22Rv1 (cell line): ENCODE data around the gene ZNF581.

Source experiments
- H3K27ac ChIP-seq: fragments of 450-650 bp; 2 replicates; pipeline ENCODE4 v1.5.1; 2017
- ZFX ChIP-seq: fragments of 450-650 bp; IDR thresholded peaks from 2 replicates; pipeline ENCODE4 v1.6.1; 2017; ENCODE audit warnings: antibody characterized with exemption, borderline replicate concordance
- TF ChIP-seq, protein P1 (sequence below): fragments of 450-650 bp; IDR thresholded peaks from 2 replicates; pipeline ENCODE4 v1.5.1; 2017; ENCODE audit warnings: mild to moderate bottlenecking

ZNF581 gene

DNA sequence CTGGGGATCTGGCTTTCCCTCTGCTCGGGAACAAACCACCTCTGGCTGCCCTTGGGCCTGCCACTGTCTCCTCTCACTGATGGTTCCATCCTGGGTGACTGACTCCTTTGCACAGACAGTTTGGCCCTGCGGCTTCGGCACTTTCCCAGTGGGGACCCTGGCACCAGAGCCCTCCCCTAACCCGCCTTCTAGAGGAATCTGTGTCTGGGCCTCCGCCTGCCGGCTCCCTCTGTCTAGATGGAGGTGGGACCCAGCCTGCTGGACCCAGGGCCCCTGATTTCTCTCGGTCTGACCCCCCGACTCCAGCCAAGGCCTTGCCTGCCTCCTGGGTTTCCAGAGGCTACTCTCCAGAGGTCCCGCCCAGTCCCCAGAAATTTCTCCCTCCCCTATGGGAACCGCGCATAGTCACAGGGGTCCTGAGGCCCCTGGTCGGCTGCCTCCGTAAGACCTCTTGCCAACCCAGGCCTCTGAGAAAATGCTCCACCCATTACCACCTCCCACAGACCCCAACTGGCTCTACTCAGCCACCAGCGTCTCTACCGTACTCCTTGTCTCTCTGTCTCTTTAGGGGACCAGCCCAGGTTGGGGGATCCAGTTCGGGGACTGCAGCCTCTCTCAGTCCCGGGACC, 7.3 kb downstream of the ZNF581 start:
- no peak for TF ChIP-seq ZFX
- TF ChIP-seq, protein P1, sequence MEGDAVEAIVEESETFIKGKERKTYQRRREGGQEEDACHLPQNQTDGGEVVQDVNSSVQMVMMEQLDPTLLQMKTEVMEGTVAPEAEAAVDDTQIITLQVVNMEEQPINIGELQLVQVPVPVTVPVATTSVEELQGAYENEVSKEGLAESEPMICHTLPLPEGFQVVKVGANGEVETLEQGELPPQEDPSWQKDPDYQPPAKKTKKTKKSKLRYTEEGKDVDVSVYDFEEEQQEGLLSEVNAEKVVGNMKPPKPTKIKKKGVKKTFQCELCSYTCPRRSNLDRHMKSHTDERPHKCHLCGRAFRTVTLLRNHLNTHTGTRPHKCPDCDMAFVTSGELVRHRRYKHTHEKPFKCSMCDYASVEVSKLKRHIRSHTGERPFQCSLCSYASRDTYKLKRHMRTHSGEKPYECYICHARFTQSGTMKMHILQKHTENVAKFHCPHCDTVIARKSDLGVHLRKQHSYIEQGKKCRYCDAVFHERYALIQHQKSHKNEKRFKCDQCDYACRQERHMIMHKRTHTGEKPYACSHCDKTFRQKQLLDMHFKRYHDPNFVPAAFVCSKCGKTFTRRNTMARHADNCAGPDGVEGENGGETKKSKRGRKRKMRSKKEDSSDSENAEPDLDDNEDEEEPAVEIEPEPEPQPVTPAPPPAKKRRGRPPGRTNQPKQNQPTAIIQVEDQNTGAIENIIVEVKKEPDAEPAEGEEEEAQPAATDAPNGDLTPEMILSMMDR: no peak

DNA sequence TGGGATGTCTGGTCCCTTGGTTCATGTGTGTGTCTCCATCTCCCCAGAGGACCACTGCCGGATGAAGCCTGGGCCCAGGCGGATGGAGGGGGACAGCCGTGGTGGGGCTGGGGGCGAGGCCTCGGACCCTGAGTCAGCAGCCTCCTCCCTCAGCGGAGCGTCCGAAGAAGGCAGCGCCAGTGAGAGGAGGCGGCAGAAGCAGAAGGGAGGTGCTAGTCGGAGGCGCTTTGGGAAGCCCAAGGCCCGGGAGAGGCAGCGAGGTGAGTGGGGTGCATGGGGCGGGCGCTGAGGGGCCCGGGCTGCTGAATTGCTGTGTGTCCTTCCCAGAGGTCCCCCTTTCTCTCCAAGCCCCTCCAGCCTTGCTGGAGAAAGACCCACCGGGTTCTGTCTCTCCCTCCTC, 7.8 kb downstream of the ZNF581 start:
- TF ChIP-seq ZFX: no peak
- TF ChIP-seq, protein P1: no peak
- H3K27ac ChIP-seq: no peak overlapping the region

More for the DNA sequence above, 7.3 kb downstream of the ZNF581 start:
- no peak overlapping the region for H3K27ac ChIP-seq

DNA sequence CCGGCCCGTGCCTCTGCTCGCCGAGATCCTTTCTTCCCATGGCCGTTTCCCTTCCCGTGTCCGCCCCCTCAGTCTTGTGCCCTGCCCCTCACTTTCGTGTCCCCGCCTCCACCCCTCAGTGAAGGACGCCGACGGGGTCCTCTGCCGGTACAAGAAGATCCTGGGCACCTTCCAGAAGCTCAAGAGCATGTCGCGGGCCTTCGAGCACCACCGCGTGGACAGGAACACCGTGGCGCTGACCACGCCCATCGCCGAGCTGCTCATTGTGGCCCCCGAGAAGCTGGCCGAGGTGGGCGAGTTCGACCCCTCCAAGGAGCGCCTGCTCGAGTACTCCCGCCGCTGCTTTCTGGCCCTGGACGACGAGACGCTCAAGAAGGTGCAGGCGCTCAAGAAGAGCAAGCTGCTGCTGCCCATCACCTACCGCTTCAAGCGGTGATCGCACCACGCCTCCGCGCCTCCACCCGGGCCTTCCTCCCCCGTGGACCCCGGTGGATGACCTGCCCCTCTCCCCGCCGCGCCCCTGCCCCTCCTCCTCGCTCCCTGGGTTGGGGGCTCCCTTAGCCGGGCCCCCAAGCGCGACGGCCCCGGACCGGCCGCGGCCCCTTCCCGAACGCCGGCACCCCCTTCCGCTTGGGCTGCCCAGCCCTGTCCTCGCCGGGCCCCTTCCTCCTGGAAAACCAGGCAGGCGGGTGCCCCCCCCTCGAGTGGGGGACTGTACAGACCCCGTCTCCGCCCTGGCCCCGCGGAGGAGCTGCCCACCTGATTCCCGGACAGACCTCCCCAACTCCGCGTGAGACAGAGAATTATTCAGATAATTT, 9.1 kb downstream of the ZNF581 start:
- peak overlapping the region; percentile 99 for H3K27ac ChIP-seq
- no peak for TF ChIP-seq ZFX
- TF ChIP-seq, protein P1: no peak

DNA sequence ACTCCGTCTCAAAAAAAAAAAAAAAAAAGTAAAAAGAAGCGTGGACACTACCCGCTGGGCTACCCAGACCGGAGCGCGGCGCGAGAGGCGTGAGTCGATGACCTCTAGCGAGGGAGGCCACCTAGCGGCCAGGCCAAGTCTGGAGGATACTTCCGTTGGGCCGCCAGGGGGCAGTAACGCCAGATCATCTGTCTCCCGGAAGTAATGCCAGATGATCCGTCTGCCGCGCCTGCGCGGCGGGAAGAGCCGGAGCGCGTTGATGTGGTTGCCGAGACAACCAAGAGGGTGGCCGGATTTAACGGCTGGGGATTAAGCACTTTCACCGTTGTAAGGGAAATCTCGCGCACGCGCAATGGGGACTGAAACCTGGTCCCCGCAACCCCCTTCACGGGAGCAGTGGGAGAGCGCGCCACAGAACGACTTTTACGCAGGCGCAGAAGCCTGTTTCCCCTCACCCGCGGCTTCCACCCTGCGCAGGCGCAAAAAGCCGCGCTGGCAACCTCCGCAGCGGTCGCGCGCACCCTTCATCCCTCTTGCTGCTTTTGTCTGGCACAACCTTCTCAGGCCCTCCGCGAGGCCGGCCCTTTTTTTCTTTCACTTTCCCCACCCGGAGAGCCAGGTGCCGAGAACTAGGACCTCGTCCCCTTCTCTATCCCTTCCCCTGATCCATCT, 10.3 kb downstream of the ZNF581 start:
- TF ChIP-seq, protein P1: peak; percentile 99
- TF ChIP-seq ZFX: no peak

DNA sequence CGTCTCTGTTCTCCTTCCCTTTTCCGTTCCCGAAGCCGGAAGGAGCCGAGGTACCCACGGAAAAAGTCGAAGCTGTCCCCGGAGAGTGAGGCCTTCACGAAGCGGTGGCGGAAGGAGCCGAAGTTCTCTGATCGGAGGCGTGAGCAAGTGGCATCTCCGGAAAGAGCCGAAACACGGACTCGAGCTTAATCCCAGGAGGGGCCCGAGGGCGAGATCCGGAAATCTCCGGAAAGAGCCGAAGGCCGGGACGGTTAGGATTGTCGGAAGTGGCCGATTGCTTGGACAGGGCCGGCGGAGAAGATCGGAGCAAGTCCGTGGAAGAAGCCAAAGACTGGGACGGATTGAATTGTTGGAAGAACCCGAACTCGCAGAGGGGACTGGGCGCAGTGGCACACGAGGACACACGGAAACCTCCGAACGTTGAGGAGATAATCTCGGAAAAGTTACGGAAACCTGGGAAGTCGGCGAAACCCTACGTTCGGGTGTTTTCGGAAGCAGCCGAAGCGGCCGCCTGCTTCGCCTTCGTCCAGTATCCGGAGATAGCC, 10.9 kb downstream of the ZNF581 start:
- TF ChIP-seq ZFX: no peak
- TF ChIP-seq, protein P1: no peak
- H3K27ac ChIP-seq: peak overlapping the region; percentile 99

More for the DNA sequence above, 10.3 kb downstream of the ZNF581 start:
- peak overlapping the region; percentile 99 for H3K27ac ChIP-seq

DNA sequence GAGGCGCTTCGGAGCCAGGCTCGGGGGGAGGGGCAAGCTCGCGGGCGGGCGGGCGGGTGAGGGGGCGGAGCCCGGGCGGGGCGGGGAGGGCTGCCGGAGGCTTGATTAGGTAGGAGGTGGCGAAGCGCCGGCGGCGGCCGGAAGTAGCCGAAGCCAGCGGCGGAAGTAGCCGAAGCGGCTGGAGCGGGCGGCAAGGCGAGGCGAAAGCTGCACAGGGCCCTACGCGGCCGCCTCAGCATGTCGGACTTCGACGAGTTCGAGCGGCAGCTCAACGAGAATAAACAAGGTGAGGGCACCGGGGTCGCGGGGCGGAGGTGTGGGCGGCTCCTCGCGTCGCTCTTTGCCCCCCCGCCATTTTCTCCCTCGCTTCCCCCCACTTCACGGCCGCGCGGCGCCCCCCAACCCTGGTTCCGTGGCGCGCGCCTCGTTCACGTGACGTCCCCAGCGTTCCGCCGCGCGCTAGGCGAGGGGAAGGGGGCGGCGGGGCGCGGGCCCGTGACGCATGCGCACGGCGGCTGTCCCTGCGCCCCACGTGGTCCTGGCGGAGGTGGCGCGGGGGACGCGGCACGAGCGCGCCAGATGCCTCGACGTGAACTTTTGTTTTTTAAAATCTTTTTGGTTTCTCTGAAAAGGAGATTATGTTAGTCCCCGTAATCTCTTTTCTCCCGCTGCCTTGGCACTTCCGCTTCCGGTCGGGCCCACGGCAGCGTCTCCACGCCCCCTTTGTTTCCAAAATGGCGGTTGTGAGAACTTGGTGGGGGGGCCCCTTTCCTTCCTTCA, 11.6 kb downstream of the ZNF581 start, which contains the start of gene U2AF2:
Gene U2AF2, plus strand, starts transcription at position 168 of the 780 bp plus-strand sequence. Its CDS starts 70 bp downstream, at position 238.
- no peak for TF ChIP-seq ZFX
- TF ChIP-seq, protein P1: no peak; the same call in 1 of the 2 replicates
- H3K27ac ChIP-seq: peak within 1 kb of the TSS; percentile 99
